ENCODE data around the gene MTMR10. TPM values are rescaled to one million over a fixed set of nuclear protein-coding genes. Genes with fewer than 3 reads are reported as not detected.

Gene MTMR10
- total and polyA plus RNA-seq, 9 donors: 13.6 to 21.3 (median 15.4) TPM

- DNase-seq: no peak
- Histone ChIP-seq H3K4me3 (ENCODE audit: low read length) (no peak overlapping the region), H3K36me3 (ENCODE audit: control insufficient read depth, insufficient read depth, low read length) (peaks cover 74% of the 10 kb centered on the region), H3K27ac (ENCODE audit: low read length) (no peak overlapping the region), H3K4me1 (ENCODE audit: control insufficient read depth, insufficient read depth, low read length) (peaks cover 25% of the 10 kb centered on the region), H3K27me3 (ENCODE audit: control insufficient read depth, insufficient read depth, low read length) (no peaks in the 10 kb centered on the region), H3K9me3 (replicated peaks; ENCODE audit: control insufficient read depth, low read depth, low read length) (no peaks in the 10 kb centered on the region)
- WGBS (ENCODE audit: insufficient coverage): 100% methylated on average over 3 of the region's 5 CpGs
These were observed 67.1 kb downstream of the MTMR10 start for GRCh38 chr15:30924353-30924752.

- peaks cover 25% of the 10 kb centered on the region for H3K4me1 ChIP-seq (ENCODE audit: control insufficient read depth, insufficient read depth, low read length)
- 43% methylated on average over 7 of the region's 7 CpGs for WGBS (ENCODE audit: insufficient coverage)
- no peaks in the 10 kb centered on the region for H3K9me3 ChIP-seq (replicated peaks; ENCODE audit: control insufficient read depth, low read depth, low read length)
- H3K27ac ChIP-seq (ENCODE audit: low read length): no peak overlapping the region
- peaks cover 68% of the 10 kb centered on the region for H3K36me3 ChIP-seq (ENCODE audit: control insufficient read depth, insufficient read depth, low read length)
- no peaks in the 10 kb centered on the region for H3K27me3 ChIP-seq (ENCODE audit: control insufficient read depth, insufficient read depth, low read length)
- no peak overlapping the region for H3K4me3 ChIP-seq (ENCODE audit: low read length)
- DNase-seq: no peak
These were observed 68.0 kb downstream of the MTMR10 start for GRCh38 chr15:30923429-30923828.

GRCh38 chr15:30922480-30923311 is 68.7 kb downstream of the MTMR10 start:
- peaks cover 68% of the 10 kb centered on the region for H3K36me3 ChIP-seq (ENCODE audit: control insufficient read depth, insufficient read depth, low read length)
- no peak overlapping the region for H3K4me3 ChIP-seq (ENCODE audit: low read length)
- no peaks in the 10 kb centered on the region for H3K9me3 ChIP-seq (replicated peaks; ENCODE audit: control insufficient read depth, low read depth, low read length)
- no peaks in the 10 kb centered on the region for H3K27me3 ChIP-seq (ENCODE audit: control insufficient read depth, insufficient read depth, low read length)
- 62% methylated on average over 11 of the region's 14 CpGs for WGBS (ENCODE audit: insufficient coverage)
- H3K27ac ChIP-seq (ENCODE audit: low read length): no peak overlapping the region
- DNase-seq: peak; percentile 23
- peaks cover 25% of the 10 kb centered on the region for H3K4me1 ChIP-seq (ENCODE audit: control insufficient read depth, insufficient read depth, low read length)

- Histone ChIP-seq H3K9me3 (replicated peaks; ENCODE audit: control insufficient read depth, low read depth, low read length) (no peaks in the 10 kb centered on the region), H3K36me3 (ENCODE audit: control insufficient read depth, insufficient read depth, low read length) (peaks cover 60% of the 10 kb centered on the region), H3K27me3 (ENCODE audit: control insufficient read depth, insufficient read depth, low read length) (no peaks in the 10 kb centered on the region), H3K4me1 (ENCODE audit: control insufficient read depth, insufficient read depth, low read length) (peaks cover 25% of the 10 kb centered on the region), H3K4me3 (ENCODE audit: low read length) (no peak overlapping the region), H3K27ac (ENCODE audit: low read length) (peak overlapping the region; percentile 63)
- 60% methylated on average over 5 of the region's 9 CpGs for WGBS (ENCODE audit: insufficient coverage)
- DNase-seq: peak; percentile 68
These were observed 69.5 kb downstream of the MTMR10 start for GRCh38 chr15:30921781-30922479.

GRCh38 chr15:30921106-30921505 is 70.3 kb downstream of the MTMR10 start:
- no peak overlapping the region for H3K4me3 ChIP-seq (ENCODE audit: low read length)
- WGBS (ENCODE audit: insufficient coverage): 90% methylated on average over 3 of the region's 4 CpGs
- peak; percentile 25 for DNase-seq
- no peaks in the 10 kb centered on the region for H3K27me3 ChIP-seq (ENCODE audit: control insufficient read depth, insufficient read depth, low read length)
- peaks cover 53% of the 10 kb centered on the region for H3K36me3 ChIP-seq (ENCODE audit: control insufficient read depth, insufficient read depth, low read length)
- H3K27ac ChIP-seq (ENCODE audit: low read length): peak overlapping the region; percentile 63
- no peaks in the 10 kb centered on the region for H3K9me3 ChIP-seq (replicated peaks; ENCODE audit: control insufficient read depth, low read depth, low read length)
- H3K4me1 ChIP-seq (ENCODE audit: control insufficient read depth, insufficient read depth, low read length): peaks cover 25% of the 10 kb centered on the region

GRCh38 chr15:30919877-30920550 is 71.4 kb downstream of the MTMR10 start:
- no peak for DNase-seq
- no peak overlapping the region for H3K4me3 ChIP-seq (ENCODE audit: low read length)
- WGBS (ENCODE audit: insufficient coverage): 100% methylated on average over 1 of the region's 5 CpGs
- peaks cover 25% of the 10 kb centered on the region for H3K4me1 ChIP-seq (ENCODE audit: control insufficient read depth, insufficient read depth, low read length)
- no peaks in the 10 kb centered on the region for H3K9me3 ChIP-seq (replicated peaks; ENCODE audit: control insufficient read depth, low read depth, low read length)
- no peak overlapping the region for H3K27ac ChIP-seq (ENCODE audit: low read length)
- H3K27me3 ChIP-seq (ENCODE audit: control insufficient read depth, insufficient read depth, low read length): no peaks in the 10 kb centered on the region
- H3K36me3 ChIP-seq (ENCODE audit: control insufficient read depth, insufficient read depth, low read length): peaks cover 44% of the 10 kb centered on the region

GRCh38 chr15:30918366-30918765 is 73.1 kb downstream of the MTMR10 start:
- Histone ChIP-seq H3K9me3 (replicated peaks; ENCODE audit: control insufficient read depth, low read depth, low read length) (no peaks in the 10 kb centered on the region), H3K27me3 (ENCODE audit: control insufficient read depth, insufficient read depth, low read length) (no peaks in the 10 kb centered on the region), H3K36me3 (ENCODE audit: control insufficient read depth, insufficient read depth, low read length) (peaks cover 42% of the 10 kb centered on the region), H3K4me3 (ENCODE audit: low read length) (no peak overlapping the region), H3K4me1 (ENCODE audit: control insufficient read depth, insufficient read depth, low read length) (peaks cover 24% of the 10 kb centered on the region), H3K27ac (ENCODE audit: low read length) (no peak overlapping the region)
- 60% methylated on average over 2 of the region's 5 CpGs for WGBS (ENCODE audit: insufficient coverage)
- DNase-seq: no peak

- H3K36me3 ChIP-seq (ENCODE audit: control insufficient read depth, insufficient read depth, low read length): peaks cover 41% of the 10 kb centered on the region
- no CpG with 5 or more reads among the region's 1 CpG for WGBS (ENCODE audit: insufficient coverage)
- peaks cover 19% of the 10 kb centered on the region for H3K4me1 ChIP-seq (ENCODE audit: control insufficient read depth, insufficient read depth, low read length)
These were observed 73.8 kb downstream of the MTMR10 start for GRCh38 chr15:30917675-30918074.

GRCh38 chr15:30917013-30917412 is 74.4 kb downstream of the MTMR10 start:
- no peaks in the 10 kb centered on the region for H3K27me3 ChIP-seq (ENCODE audit: control insufficient read depth, insufficient read depth, low read length)
- DNase-seq: no peak
- 66% methylated on average over 6 of the region's 6 CpGs for WGBS (ENCODE audit: insufficient coverage)
- no peak overlapping the region for H3K4me3 ChIP-seq (ENCODE audit: low read length)
- H3K36me3 ChIP-seq (ENCODE audit: control insufficient read depth, insufficient read depth, low read length): peaks cover 43% of the 10 kb centered on the region
- no peak overlapping the region for H3K27ac ChIP-seq (ENCODE audit: low read length)
- H3K9me3 ChIP-seq (replicated peaks; ENCODE audit: control insufficient read depth, low read depth, low read length): no peaks in the 10 kb centered on the region
- peaks cover 15% of the 10 kb centered on the region for H3K4me1 ChIP-seq (ENCODE audit: control insufficient read depth, insufficient read depth, low read length)

More at GRCh38 chr15:30917675-30918074, 73.8 kb downstream of the MTMR10 start:
- no peak overlapping the region for H3K27ac ChIP-seq (ENCODE audit: low read length)
- H3K4me3 ChIP-seq (ENCODE audit: low read length): no peak overlapping the region
- no peaks in the 10 kb centered on the region for H3K27me3 ChIP-seq (ENCODE audit: control insufficient read depth, insufficient read depth, low read length)
- H3K9me3 ChIP-seq (replicated peaks; ENCODE audit: control insufficient read depth, low read depth, low read length): no peaks in the 10 kb centered on the region
- DNase-seq: no peak

- H3K4me3 ChIP-seq (ENCODE audit: low read length): no peak overlapping the region
- 99% methylated on average over 6 of the region's 9 CpGs for WGBS (ENCODE audit: insufficient coverage)
- H3K36me3 ChIP-seq (ENCODE audit: control insufficient read depth, insufficient read depth, low read length): peaks cover 41% of the 10 kb centered on the region
- DNase-seq: no peak
- no peaks in the 10 kb centered on the region for H3K4me1 ChIP-seq (ENCODE audit: control insufficient read depth, insufficient read depth, low read length)
- no peaks in the 10 kb centered on the region for H3K27me3 ChIP-seq (ENCODE audit: control insufficient read depth, insufficient read depth, low read length)
- no peaks in the 10 kb centered on the region for H3K9me3 ChIP-seq (replicated peaks; ENCODE audit: control insufficient read depth, low read depth, low read length)
- H3K27ac ChIP-seq (ENCODE audit: low read length): no peak overlapping the region
These were observed 77.7 kb downstream of the MTMR10 start for GRCh38 chr15:30913761-30914160.

All from muscle of leg (tissue), 11 donors.